T-helper 2 cell treated with Interferon-gamma antibody and Interleukin-4, amounts not matched to agents 5 μg/mL and 100 μg/mL, for 36 hours (primary cell): Measurements from ENCODE around the gene DENND5A.

Source experiments
- DNase-seq: peaks from one replicate; pipeline ENCODE4 v3.0.0; 2021; ENCODE audit warnings: low spot score
- H3K27ac Mint-ChIP-seq: one replicate; pipeline ENCODE4 v1.8.0; 2021; ENCODE audit warnings: mild to moderate bottlenecking, mixed read lengths
- H3K27me3 Mint-ChIP-seq: one replicate; pipeline ENCODE4 v1.8.0; 2021; ENCODE audit warnings: low read depth, mixed read lengths
- H3K36me3 Mint-ChIP-seq: one replicate; pipeline ENCODE4 v1.8.0; 2021; ENCODE audit warnings: low read depth, mixed read lengths
- H3K4me1 Mint-ChIP-seq: one replicate; pipeline ENCODE4 v1.8.0; 2021; ENCODE audit warnings: low read depth, mixed read lengths
- H3K4me3 Mint-ChIP-seq: one replicate; pipeline ENCODE4 v1.8.0; 2022; ENCODE audit warnings: mild to moderate bottlenecking, moderate library complexity, mixed read lengths
- H3K9me3 Mint-ChIP-seq: one replicate; pipeline ENCODE4 v1.8.0; 2021; ENCODE audit warnings: mixed read lengths

DENND5A gene

DNA sequence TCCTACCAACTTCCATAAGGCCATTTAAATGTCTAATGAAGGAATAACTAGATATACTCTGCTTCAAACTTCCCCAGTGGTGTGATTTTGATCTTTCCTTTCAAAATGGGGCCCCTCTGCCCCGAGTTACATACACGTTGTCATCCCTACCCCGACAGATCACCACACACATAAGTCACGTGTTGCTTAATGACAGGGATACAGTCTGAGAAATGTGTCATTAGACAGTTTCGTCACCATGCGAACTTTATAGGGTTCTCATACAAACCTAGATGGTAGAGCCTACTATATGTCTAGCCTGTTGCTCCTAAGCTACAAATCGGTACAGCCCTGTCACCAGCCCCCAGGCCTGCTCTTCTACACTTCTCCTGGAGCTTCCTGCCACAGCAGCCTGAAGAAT lies 124.0 kb downstream of the DENND5A start:
- Mint-ChIP-seq H3K4me1 (peaks cover 23% of the 10 kb centered on the region), H3K27ac (no peak overlapping the region), H3K9me3 (no peaks in the 10 kb centered on the region), H3K4me3 (no peak overlapping the region), H3K27me3 (no peaks in the 10 kb centered on the region), H3K36me3 (peaks cover 41% of the 10 kb centered on the region)
- DNase-seq: no peak

DNA sequence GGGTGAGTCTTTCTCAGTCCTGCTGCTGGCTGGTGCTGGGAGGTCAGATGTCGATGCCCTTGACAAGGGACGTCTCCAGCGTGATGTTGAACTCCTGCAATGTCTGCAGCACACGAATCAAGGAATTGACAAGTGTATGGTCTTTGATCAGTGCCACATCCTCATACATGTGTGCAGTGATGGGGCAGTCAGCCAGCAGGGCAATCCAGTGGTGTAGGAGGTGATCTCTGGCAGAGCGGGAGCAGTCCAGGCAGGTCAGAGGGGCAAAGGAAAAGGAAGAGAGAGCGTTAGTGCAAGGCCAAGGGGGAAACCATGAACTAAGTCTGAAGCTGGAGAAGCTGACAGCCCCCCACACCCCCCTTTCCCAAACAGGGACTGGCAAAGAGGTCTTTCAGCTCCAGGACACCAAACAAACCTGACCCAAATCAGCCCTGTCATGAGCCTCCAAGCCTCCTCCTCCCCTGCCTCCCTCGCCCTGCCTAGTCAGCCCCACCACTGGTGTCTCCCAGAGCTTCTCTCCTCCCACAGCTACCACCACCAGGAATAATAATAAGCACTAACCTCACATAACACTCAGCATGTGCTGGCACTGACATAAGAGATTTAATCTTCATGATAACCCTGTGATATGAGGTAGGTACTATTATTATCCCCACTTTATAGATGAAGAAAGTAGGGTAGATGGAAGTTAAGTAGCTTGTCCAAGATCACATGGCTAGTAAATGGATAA lies 125.4 kb downstream of the DENND5A start:
- Mint-ChIP-seq H3K9me3 (no peaks in the 10 kb centered on the region), H3K4me1 (peaks cover 25% of the 10 kb centered on the region), H3K27ac (no peak overlapping the region), H3K27me3 (no peaks in the 10 kb centered on the region), H3K4me3 (no peak overlapping the region), H3K36me3 (peaks cover 41% of the 10 kb centered on the region)
- no peak for DNase-seq

DNA sequence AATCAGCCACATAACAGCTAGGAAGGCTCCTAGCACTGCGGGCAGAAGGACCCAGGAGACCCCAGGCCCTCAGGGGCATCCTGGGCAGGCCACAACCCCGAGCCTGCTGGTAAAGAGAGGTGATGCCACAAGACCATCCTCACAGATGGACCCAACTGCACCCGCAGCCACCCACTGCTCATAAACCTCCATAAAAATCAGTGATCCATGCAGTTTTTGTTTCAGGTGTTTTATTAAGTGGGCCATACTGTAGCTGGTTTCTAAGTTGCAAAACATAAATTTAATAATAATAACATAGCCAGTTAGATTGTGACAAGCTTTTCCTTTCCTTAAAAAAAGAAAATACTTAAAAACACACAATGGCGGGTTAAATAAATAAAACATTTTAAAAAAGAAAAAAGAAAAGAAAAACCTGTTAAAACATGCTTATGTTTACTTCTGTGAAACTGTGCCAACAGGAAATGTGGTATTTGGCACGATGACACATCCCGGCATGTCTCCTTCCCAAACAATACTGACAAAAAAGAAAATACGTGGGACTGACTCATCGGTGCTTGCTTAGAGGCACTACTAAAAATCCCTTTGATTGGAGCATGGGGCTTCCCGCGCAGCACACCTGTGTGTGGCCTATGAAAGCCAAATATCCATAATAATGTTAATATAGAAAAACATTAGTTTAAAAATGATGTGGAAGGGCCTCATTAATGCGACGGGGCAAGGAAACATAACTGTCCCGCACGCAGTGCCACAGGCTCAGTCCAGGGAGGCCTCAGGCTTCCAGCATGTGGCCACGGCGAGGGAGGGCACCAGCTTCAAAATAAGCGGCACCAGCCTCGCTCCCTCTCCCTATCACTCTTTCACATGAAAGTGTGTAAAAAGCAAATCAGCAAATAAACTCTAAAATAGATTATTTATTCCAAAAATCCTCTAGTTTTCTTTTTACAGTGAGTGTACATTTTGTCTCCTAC lies 126.3 kb downstream of the DENND5A start:
- Mint-ChIP-seq H3K4me3 (no peak overlapping the region), H3K9me3 (no peaks in the 10 kb centered on the region), H3K36me3 (peaks cover 42% of the 10 kb centered on the region), H3K4me1 (peaks cover 27% of the 10 kb centered on the region), H3K27me3 (no peaks in the 10 kb centered on the region), H3K27ac (no peak overlapping the region)
- DNase-seq: no peak

DNA sequence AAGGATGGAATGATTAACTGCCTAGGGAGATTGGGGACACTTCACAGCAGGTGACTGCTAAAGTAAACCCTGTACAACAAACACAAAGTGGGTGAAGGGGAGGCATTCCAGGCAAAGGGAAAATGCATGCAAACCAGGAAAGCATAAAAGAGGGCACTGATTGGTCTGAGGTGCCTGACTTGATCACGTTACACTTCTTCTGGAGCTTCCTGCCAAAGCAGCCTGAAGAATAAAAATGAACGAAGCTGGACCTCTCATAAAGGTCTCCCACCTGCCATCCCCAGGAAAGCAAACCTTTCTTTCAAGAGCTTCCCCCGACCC lies 127.1 kb downstream of the DENND5A start:
- H3K27ac Mint-ChIP-seq: no peak overlapping the region
- no peaks in the 10 kb centered on the region for H3K9me3 Mint-ChIP-seq
- peaks cover 38% of the 10 kb centered on the region for H3K36me3 Mint-ChIP-seq
- H3K4me1 Mint-ChIP-seq: peaks cover 28% of the 10 kb centered on the region
- no peaks in the 10 kb centered on the region for H3K27me3 Mint-ChIP-seq
- DNase-seq: no peak
- no peak overlapping the region for H3K4me3 Mint-ChIP-seq

DNA sequence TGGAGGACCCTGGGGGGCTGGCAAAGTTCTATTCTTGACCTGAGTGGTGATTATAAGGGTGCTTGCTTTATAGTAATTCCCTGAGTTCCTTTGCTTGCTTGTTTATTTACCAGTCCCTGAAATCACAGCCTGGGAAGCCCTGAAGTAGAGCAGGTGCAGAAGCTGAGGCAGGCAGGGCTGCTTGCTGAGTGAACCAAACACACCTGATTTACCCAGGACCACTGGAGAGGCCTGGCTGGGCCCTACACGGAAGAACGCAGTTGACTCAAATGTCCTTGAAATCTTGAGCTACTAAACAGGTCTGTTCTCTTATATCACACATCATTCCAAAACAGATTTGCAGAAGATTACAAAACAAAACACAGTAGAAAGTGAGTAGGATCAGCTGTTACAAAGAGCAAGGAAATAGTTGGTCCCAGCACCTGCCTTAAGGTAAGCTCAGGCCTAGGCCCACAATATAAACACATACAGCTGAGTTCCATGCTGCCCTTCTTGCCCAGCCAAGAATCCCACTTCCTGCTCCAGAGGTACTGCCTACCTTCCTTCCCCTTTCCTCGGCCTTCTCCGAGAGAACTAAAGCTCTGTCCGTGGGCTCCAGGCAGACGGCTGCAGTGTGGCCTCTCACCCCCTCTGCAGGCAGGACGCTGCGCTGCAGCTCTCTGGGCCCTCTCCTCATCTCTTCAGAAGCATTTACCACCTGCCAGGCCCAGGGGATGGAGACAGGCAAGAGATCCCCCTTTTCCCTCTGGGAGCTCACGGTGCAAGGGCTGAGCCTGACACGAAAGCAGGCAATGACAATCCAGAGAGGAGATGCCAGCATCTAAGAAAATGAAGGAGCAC lies 127.6 kb downstream of the DENND5A start:
- Mint-ChIP-seq H3K36me3 (peaks cover 32% of the 10 kb centered on the region), H3K4me1 (peaks cover 28% of the 10 kb centered on the region), H3K27ac (peak overlapping the region; percentile 29), H3K27me3 (no peaks in the 10 kb centered on the region), H3K4me3 (peak overlapping the region; percentile 35), H3K9me3 (no peaks in the 10 kb centered on the region)
- peak; percentile 56 for DNase-seq

DNA sequence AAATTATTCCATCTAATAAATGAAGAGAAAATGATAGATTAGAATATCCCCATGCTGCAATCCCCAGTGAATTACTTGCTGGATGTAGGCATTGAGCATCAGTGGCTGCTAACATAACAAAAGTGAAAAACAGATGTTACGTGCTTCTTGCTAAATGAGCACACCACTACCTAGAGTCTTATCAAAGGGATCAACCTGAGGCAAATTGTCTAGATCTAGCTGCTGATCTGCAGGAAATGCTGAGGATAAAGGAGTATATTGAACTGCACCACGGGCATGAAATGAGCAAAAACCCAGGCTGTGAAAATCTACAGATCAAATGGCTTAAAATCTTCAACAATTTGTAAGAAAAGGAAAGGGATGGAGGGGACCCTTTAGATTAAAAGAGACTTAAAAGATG lies 128.4 kb downstream of the DENND5A start:
- Mint-ChIP-seq H3K27me3 (no peaks in the 10 kb centered on the region), H3K4me3 (peak overlapping the region; percentile 16), H3K9me3 (no peaks in the 10 kb centered on the region), H3K4me1 (peaks cover 28% of the 10 kb centered on the region), H3K27ac (peak overlapping the region; percentile 8), H3K36me3 (peaks cover 28% of the 10 kb centered on the region)
- peak; percentile 28 for DNase-seq

DNA sequence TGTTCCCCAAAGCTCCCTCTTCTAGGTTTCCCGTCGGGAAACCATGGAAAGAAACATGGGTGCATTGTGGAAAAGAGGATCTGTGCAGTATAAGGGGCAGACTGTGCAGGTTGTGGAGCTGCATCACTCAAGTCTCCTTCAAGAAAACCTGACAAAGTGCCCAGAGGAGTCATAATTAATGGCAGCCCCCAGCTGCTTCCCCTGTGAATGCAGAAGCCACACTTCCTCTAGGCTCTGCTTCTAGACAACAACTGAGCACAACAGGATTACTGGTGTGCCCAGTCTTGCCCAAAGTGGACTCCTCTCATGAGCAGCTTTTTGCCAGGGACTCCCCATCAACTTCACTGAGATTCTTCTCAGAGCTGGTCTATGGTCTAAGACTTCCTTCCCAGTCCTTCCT lies 131.2 kb downstream of the DENND5A start:
- Mint-ChIP-seq H3K27me3 (no peaks in the 10 kb centered on the region), H3K36me3 (peaks cover 15% of the 10 kb centered on the region), H3K4me1 (peaks cover 25% of the 10 kb centered on the region), H3K4me3 (no peak overlapping the region), H3K9me3 (no peaks in the 10 kb centered on the region), H3K27ac (no peak overlapping the region)
- no peak for DNase-seq

DNA sequence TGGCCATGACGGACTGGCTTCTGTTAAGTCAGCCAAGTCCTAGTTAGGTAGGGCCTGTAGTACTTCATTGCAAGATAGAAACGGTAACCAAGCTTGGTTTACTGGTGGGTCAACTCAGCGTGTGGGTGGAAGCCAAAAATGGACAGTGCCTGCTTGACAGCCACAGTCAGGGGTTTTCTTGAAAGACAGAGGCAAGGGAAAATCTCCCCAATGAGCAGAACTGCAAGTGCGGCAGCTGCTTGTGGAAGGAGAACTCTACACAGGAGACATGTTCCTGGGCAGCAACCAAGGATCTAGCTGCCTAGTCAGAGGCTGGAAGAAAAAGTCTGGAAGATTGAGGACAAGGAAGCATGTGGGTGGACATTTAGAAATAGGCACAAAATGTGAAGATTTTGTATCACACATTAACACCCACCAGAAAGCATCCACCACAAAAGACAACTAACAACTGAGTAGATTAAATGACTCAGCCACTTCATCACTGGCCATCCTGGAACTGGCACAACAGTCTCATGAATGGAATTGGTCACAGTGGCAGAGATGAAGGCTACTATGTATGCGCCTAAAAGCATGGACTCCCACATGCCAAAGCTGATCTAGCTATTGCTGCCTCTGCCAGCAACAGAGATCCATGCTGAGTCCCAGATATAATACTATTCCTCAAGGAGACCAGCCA lies 132.8 kb downstream of the DENND5A start:
- H3K4me3 Mint-ChIP-seq: no peak overlapping the region
- DNase-seq: no peak

DNA sequence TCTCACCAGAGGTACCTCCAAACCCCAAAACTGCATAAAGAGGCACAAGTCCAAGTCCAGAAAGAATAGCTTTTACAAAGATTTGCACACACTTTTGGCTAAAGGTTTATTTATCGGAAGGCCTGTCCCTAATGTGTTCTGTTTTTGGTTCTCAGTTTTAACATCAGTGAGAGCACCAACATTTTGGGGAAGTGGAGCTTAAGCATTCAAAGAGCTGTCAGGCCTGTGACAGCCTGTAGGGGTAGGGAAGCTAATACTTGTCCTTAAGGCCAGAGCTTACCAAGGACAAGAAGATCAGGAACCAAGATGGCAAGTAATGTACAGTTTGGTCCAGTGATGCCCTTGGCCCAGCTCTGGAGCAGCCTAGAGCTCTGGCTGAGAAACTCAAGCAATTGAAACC lies 134.9 kb downstream of the DENND5A start:
- no peaks in the 10 kb centered on the region for H3K9me3 Mint-ChIP-seq
- H3K4me3 Mint-ChIP-seq: no peak overlapping the region
- DNase-seq: no peak
- H3K36me3 Mint-ChIP-seq: peaks cover 9% of the 10 kb centered on the region
- H3K4me1 Mint-ChIP-seq: peaks cover 16% of the 10 kb centered on the region
- H3K27me3 Mint-ChIP-seq: peaks cover 3% of the 10 kb centered on the region
- no peak overlapping the region for H3K27ac Mint-ChIP-seq

More for the DNA sequence above, 132.8 kb downstream of the DENND5A start:
- Mint-ChIP-seq H3K27ac (no peak overlapping the region), H3K4me1 (peaks cover 21% of the 10 kb centered on the region), H3K36me3 (peaks cover 12% of the 10 kb centered on the region), H3K27me3 (peaks cover 2% of the 10 kb centered on the region), H3K9me3 (no peaks in the 10 kb centered on the region)

DNA sequence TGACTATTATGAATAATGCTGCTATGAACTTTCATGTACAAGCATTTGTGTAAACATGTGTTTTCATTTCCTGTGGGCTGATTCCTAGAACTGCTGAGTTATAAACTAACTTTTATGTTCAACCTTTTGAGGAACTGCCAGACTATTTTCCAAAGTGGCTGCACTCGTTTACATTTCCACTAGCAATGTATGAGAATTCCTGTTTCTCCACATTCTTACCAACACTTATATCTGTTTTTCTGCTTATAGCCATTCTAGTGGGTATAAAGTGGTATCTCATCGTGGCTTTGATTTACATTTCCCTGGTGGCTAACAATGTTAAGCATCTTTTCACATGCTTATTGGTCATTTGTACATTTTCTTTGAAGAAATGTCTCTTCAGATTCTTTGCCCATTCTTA lies 138.5 kb downstream of the DENND5A start:
- no peak for DNase-seq
- H3K36me3 Mint-ChIP-seq: peaks cover 4% of the 10 kb centered on the region
- no peaks in the 10 kb centered on the region for H3K9me3 Mint-ChIP-seq
- peak overlapping the region; percentile 7 for H3K27ac Mint-ChIP-seq
- H3K27me3 Mint-ChIP-seq: peaks cover 9% of the 10 kb centered on the region
- peaks cover 12% of the 10 kb centered on the region for H3K4me1 Mint-ChIP-seq
- peak overlapping the region; percentile 24 for H3K4me3 Mint-ChIP-seq

DNA sequence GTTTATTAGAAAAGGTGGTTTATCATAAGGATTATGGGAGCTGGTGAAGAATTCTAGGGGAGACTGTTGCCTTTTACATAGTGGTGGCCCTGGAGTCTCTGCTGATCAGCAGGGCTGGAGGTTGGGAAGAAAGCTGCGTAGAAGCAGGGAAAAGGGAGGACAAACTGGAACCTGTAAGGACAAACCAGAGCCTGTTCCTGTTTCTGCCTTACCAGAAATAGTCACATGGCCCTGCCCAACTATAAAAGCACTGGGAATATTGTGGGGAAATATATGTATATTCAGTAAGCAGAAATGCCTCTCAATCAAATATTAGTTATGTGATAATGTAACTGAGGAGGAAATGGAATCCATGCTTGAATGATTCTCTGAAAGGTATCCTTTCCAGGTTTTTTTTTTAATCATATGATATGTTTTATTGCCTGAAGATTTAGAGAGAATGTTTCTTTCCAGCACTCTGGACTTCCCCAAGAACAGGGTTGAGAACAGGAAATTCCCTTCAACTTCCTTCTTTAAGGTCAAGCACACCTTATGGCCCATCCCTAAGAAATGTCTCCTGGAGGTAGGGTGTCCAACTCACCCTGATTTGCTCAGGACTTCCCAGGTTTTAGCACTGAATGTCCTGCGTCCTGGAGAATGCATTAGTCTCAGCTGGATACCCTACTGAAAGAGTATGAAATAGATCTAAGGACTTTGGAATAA lies 139.8 kb downstream of the DENND5A start:
- Mint-ChIP-seq H3K36me3 (peaks cover 4% of the 10 kb centered on the region), H3K27me3 (peaks cover 9% of the 10 kb centered on the region), H3K9me3 (no peaks in the 10 kb centered on the region), H3K4me3 (no peak overlapping the region), H3K27ac (no peak overlapping the region), H3K4me1 (peaks cover 12% of the 10 kb centered on the region)
- DNase-seq: no peak

DNA sequence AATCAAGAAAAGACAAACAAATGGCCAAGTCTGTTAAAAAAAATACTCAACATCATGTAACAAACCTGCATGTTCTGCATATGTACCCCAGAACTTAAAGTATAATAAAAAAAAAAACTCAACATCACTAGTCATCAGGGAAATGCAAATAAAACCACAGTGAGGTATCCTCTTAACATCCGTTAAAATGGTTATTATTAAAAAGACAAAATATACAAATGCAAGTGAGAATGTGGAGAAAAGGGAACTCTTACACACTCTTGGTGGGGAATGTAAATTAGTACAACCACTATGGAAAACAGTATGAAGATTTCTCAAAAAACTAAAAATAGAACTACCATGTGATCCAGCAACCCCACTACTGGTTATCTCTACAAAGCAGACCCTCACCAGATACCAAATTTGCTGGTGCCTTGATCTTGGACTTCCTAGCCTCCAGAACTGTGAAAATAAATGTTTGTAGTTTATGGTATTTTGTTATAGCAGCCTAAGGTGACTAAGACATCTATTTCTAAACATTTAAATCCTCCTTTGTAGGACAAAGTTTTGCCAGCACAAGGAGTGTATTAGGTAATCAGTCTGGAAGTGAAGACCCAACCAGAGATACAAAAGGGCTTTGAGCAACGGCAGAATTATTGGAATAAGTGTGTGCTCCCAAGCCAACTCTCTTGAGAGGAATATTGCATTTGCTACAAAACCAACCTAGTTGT lies 141.4 kb downstream of the DENND5A start:
- Mint-ChIP-seq H3K4me3 (no peak overlapping the region), H3K4me1 (peaks cover 12% of the 10 kb centered on the region), H3K36me3 (peaks cover 4% of the 10 kb centered on the region), H3K27me3 (peaks cover 11% of the 10 kb centered on the region), H3K9me3 (no peaks in the 10 kb centered on the region), H3K27ac (no peak overlapping the region)
- no peak for DNase-seq
